OCI-LY3 (cell line): Measurements from ENCODE around the gene RNFT2.

Experiments
- H2AFZ ChIP-seq: fragments of 200-600, 300-600 bp; shearing (Covaris generic); 2 replicates; pipeline ENCODE4 v1.6.0; 2014; ENCODE audit warnings: antibody characterized with exemption, low read depth, low read length
- H3K27ac ChIP-seq: fragments of 200-600, 300-600 bp; sonication (generic); 2 replicates; pipeline ENCODE4 v1.5.1; 2014; ENCODE audit warnings: mild to moderate bottlenecking, low read length, moderate library complexity, mixed read lengths
- H3K27me3 ChIP-seq: fragments of 200-600, 300-600 bp; sonication (generic); 2 replicates; pipeline ENCODE4 v1.6.1; 2014; ENCODE audit warnings: low read depth, low read length, mixed read lengths
- H3K36me3 ChIP-seq: fragments of 200-600, 300-600 bp; sonication (generic); replicated peaks from 2 replicates; pipeline ENCODE3; 2014; ENCODE audit warnings: low read depth, low read length, mixed read lengths
- H3K4me1 ChIP-seq: fragments of 300-600, 200-600 bp; sonication (generic); 2 replicates; pipeline ENCODE4 v1.6.1; 2014; ENCODE audit warnings: low read length, mixed read lengths
- H3K4me2 ChIP-seq: fragments of 200-600, 300-600 bp; sonication (generic); 2 replicates; pipeline ENCODE4 v1.6.1; 2014; ENCODE audit warnings: low read length, mixed read lengths
- H3K4me3 ChIP-seq: fragments of 300-600, 200-600 bp; sonication (generic); 2 replicates; pipeline ENCODE4 v1.5.1; 2014; ENCODE audit warnings: antibody characterized with exemption, mild to moderate bottlenecking, low read length, moderate library complexity
- H3K79me2 ChIP-seq: fragments of 300-600, 200-600 bp; shearing (Covaris generic); 2 replicates; pipeline ENCODE4 v1.6.1; 2014; ENCODE audit warnings: mild to moderate bottlenecking, low read length, mixed read lengths
- H3K9ac ChIP-seq: fragments of 300-600, 200-600 bp; shearing (Covaris generic); 2 replicates; pipeline ENCODE4 v1.6.0; 2014; ENCODE audit warnings: mild to moderate bottlenecking, low read length, moderate library complexity
- H3K9me3 ChIP-seq: fragments of 200-600, 300-600 bp; shearing (Covaris generic); 2 replicates; pipeline ENCODE4 v1.6.1; 2014; ENCODE audit warnings: low read length, mixed read lengths; ENCODE audit not compliant: insufficient read depth
- H4K20me1 ChIP-seq: fragments of 200-600, 300-600 bp; sonication (generic); 2 replicates; pipeline ENCODE4 v1.6.1; 2016; ENCODE audit warnings: low read length, mixed read lengths; ENCODE audit not compliant: insufficient read depth
- CTCF ChIP-seq: fragments of 200-600, 300-600 bp; sonication (generic); IDR thresholded peaks from 2 replicates; pipeline ENCODE4 v1.5.1; 2014; ENCODE audit warnings: antibody characterized with exemption, low read length, low read depth
- EZH2phosphoT487 ChIP-seq: fragments of 200-600 bp; shearing (Covaris generic); IDR thresholded peaks from 2 replicates; pipeline ENCODE4 v1.6.1; 2018; ENCODE audit warnings: antibody characterized with exemption, mixed run types, low read depth

The RNFT2 gene

GRCh38 chr12:116898669-116899068 lies 160.6 kb downstream of the RNFT2 start:
- Histone ChIP-seq H3K9me3 (no peaks in the 10 kb centered on the region; the same call in 1 of the 2 replicates), H3K4me1 (no peaks in the 10 kb centered on the region), H3K4me2 (no peak overlapping the region), H2AFZ (no peak overlapping the region; the same call in 1 of the 2 replicates), H3K79me2 (no peaks in the 10 kb centered on the region), H3K36me3 (no peaks in the 10 kb centered on the region), H3K27me3 (peaks cover 26% of the 10 kb centered on the region), H3K27ac (no peak overlapping the region), H3K4me3 (no peak overlapping the region), H3K9ac (no peak overlapping the region), H4K20me1 (no peaks in the 10 kb centered on the region)
- TF ChIP-seq EZH2phosphoT487 = no peak
- TF ChIP-seq CTCF = no peak

- Histone ChIP-seq H3K79me2 (no peaks in the 10 kb centered on the region), H3K9me3 (no peaks in the 10 kb centered on the region; the same call in 1 of the 2 replicates), H3K27me3 (peaks cover 27% of the 10 kb centered on the region; the same call in 1 of the 2 replicates), H3K9ac (no peak overlapping the region), H3K36me3 (no peaks in the 10 kb centered on the region), H4K20me1 (no peaks in the 10 kb centered on the region), H2AFZ (no peak overlapping the region), H3K27ac (no peak overlapping the region), H3K4me3 (no peak overlapping the region), H3K4me1 (no peaks in the 10 kb centered on the region), H3K4me2 (no peak overlapping the region)
- TF ChIP-seq CTCF (no peak), EZH2phosphoT487 (no peak)
Measured at GRCh38 chr12:116901612-116902011, 163.5 kb downstream of the RNFT2 start.
